A549 (cell line): ENCODE results near the gene SLC28A1. TPM values are rescaled to one million over a fixed set of nuclear protein-coding genes. Genes with fewer than 3 reads are reported as not detected.

Experiments used
- ATAC-seq, 2 experiments: fragments of 200-7000 bp in 1 of 2; fragments of >200 bp in 1 of 2; cut with Nextera tagmentation in 1 of 2; cut with Tn5 transposase in 1 of 2; 3 replicates each; pipeline versions ENCODE4 v1.8.0 to v1.9.1; 2018 to 2020; ENCODE audit warnings: mild to moderate bottlenecking in 1 of 2, moderate library complexity in 1 of 2
- CTCF ChIA-PET: fragments of 300-600 bp; sonication (Branson Sonifier 250); formaldehyde crosslinking; extraction: SDS; loops from one replicate; lab custom pipeline; 2021; ENCODE audit warnings: antibody characterized with exemption, inconsistent platforms; lab: Yijun Ruan, JAX
- POLR2A ChIA-PET: fragments of 350-600 bp; formaldehyde crosslinking; extraction: SDS; loops from one replicate; lab custom pipeline; 2021; ENCODE audit warnings: antibody characterized with exemption, inconsistent platforms; lab: Yijun Ruan, JAX
- DNase-seq, 2 experiments: peaks; one replicate each; pipeline versions ENCODE4 v3.0.0 to v3.0.0-alpha.2; 2011 to 2016; ENCODE audit warnings: low read depth in 1 of 2, low spot score in 1 of 2
- FAIRE-seq: peaks from 2 replicates; lab custom pipeline; 2011; peaks lifted over from hg19 to GRCh38; lab: Jason Lieb, UNC
- H3K27ac ChIP-seq, 2 experiments: fragments of >200 bp; sonication (Bioruptor Twin); formaldehyde crosslinking; 3 replicates each; pipeline ENCODE4 v1.5.1; 2016 to 2017
- H3K4me1 ChIP-seq: fragments of >200 bp; sonication (Bioruptor Twin); formaldehyde crosslinking; 3 replicates; pipeline ENCODE4 v1.6.1; 2016
- H3K4me2 ChIP-seq: fragments of >200 bp; sonication (Bioruptor Twin); formaldehyde crosslinking; 3 replicates; pipeline ENCODE4 v1.6.1; 2016
- H3K4me3 ChIP-seq: fragments of >200 bp; sonication (Bioruptor Twin); formaldehyde crosslinking; 3 replicates; pipeline ENCODE4 v1.5.1; 2016
- H3K9me3 ChIP-seq: fragments of >200 bp; sonication (Bioruptor Twin); formaldehyde crosslinking; 3 replicates; pipeline ENCODE4 v1.6.1; 2016
- BHLHE40 ChIP-seq: IDR thresholded peaks from 2 replicates; pipeline ENCODE4 v1.6.1; 2012; ENCODE audit warnings: low read depth, low read length, inconsistent platforms
- EHF ChIP-seq: fragments of 250-450 bp; sonication (Bioruptor Pico); IDR thresholded peaks from 2 replicates; pipeline ENCODE4 v1.5.0; 2020; ENCODE audit warnings: mild to moderate bottlenecking
- EHMT2 ChIP-seq: fragments of 200-600 bp; sonication (generic); IDR thresholded peaks from 2 replicates; pipeline ENCODE4 v1.6.1; 2016; ENCODE audit warnings: antibody characterized with exemption, low read depth, mild to moderate bottlenecking, moderate library complexity
- ESRRA ChIP-seq: fragments of 150-350 bp; IDR thresholded peaks from 2 replicates; pipeline ENCODE4 v1.6.1; 2014; ENCODE audit warnings: mild to moderate bottlenecking, low read length, borderline replicate concordance
- FOSL2 ChIP-seq, 2 experiments: fragments of 450-650 bp in 1 of 2; fragments of >200 bp in 1 of 2; sonication (Bioruptor Twin) in 1 of 2; formaldehyde crosslinking; IDR thresholded peaks; 2 replicates each; pipeline versions ENCODE4 v1.5.0 to v1.6.1; 2016 to 2020; ENCODE audit warnings: mild to moderate bottlenecking in 1 of 2, moderate library complexity in 1 of 2
- FOXS1 ChIP-seq: fragments of 250-450 bp; sonication (Bioruptor Pico); IDR thresholded peaks from 2 replicates; pipeline ENCODE4 v1.5.0; 2020; ENCODE audit warnings: mild to moderate bottlenecking, moderate library complexity
- HOXB13 ChIP-seq: fragments of 250-450 bp; sonication (Bioruptor Pico); IDR thresholded peaks from 2 replicates; pipeline ENCODE4 v1.5.0; 2020; ENCODE audit warnings: low read depth, mild to moderate bottlenecking, moderate library complexity
- JUN ChIP-seq, 2 experiments: fragments of >200 bp; sonication (Bioruptor Twin); formaldehyde crosslinking; IDR thresholded peaks; 2 replicates in 1 of 2; 3 replicates in 1 of 2; pipeline ENCODE4 v1.6.1; 2016 to 2017
- MAFK ChIP-seq: fragments of 450-650 bp; IDR thresholded peaks from 2 replicates; pipeline ENCODE4 v1.6.1; 2014; ENCODE audit not compliant: partially characterized antibody
- MAZ ChIP-seq: fragments of 150-350 bp; IDR thresholded peaks from 2 replicates; pipeline ENCODE4 v1.6.1; 2014; ENCODE audit warnings: antibody characterized with exemption, low read depth, low read length, borderline replicate concordance
- NFE2L2 ChIP-seq: fragments of 150-350 bp; conservative IDR thresholded peaks from 2 replicates; pipeline ENCODE4 v1.6.1; 2014; ENCODE audit warnings: low read length
- NR3C1 ChIP-seq: fragments of >200 bp; sonication (Bioruptor Twin); formaldehyde crosslinking; IDR thresholded peaks from 3 replicates; pipeline ENCODE4 v1.6.1; 2017
- PHF8 ChIP-seq: fragments of 200-600 bp; sonication (generic); IDR thresholded peaks from 2 replicates; pipeline ENCODE4 v1.6.1; 2016; ENCODE audit warnings: low read depth, mild to moderate bottlenecking, antibody characterized with exemption, moderate library complexity, borderline replicate concordance
- RAD21 ChIP-seq, 2 experiments: fragments of >200 bp in 1 of 2; sonication (Bioruptor Twin) in 1 of 2; formaldehyde crosslinking in 1 of 2; IDR thresholded peaks in 1 of 2; conservative IDR thresholded peaks in 1 of 2; 2 replicates in 1 of 2; 3 replicates in 1 of 2; pipeline ENCODE4 v1.6.1; 2012 to 2018; ENCODE audit warnings: inconsistent platforms in 1 of 2
- RNF2 ChIP-seq: fragments of 200-600 bp; sonication (generic); IDR thresholded peaks from 2 replicates; pipeline ENCODE4 v1.6.1; 2016; ENCODE audit warnings: low read depth, mild to moderate bottlenecking, antibody characterized with exemption, moderate library complexity, borderline replicate concordance
- SMC3 ChIP-seq: fragments of >200 bp; sonication (Bioruptor Twin); formaldehyde crosslinking; IDR thresholded peaks from 3 replicates; pipeline ENCODE4 v1.6.1; 2018; ENCODE audit warnings: inconsistent platforms
- TFCP2L1 ChIP-seq: fragments of 250-450 bp; sonication (Bioruptor Pico); IDR thresholded peaks from 2 replicates; pipeline ENCODE4 v1.5.0; 2021; ENCODE audit warnings: mild to moderate bottlenecking
- TP53 ChIP-seq: fragments of 250-450 bp; sonication (Bioruptor Pico); IDR thresholded peaks from 2 replicates; pipeline ENCODE4 v1.5.0; 2021; ENCODE audit warnings: mild to moderate bottlenecking, moderate library complexity
- whole genome bisulfite sequencing: methylation state at CpG from one replicate; pipeline ENCODE4 v1.1.6; 2017; ENCODE audit errors: missing lambda C conversion rate; 5-methylcytosine and 5-hydroxymethylcytosine counted together
- polyA plus RNA-seq, 4 experiments: library from polyadenylated mRNA; depleted of rRNA in 3 of 4; stranded (reverse); fragments of >200 nt; fragmentation: RNase III in 1 of 4; extraction: RNeasy Plus Mini Kit Qiagen cat#74134 plus additional on column Dnase treatment in 1 of 4; gene quantifications; 2 replicates in 3 of 4; 3 replicates in 1 of 4; pipeline ENCODE4 v1.2.3, GENCODE V29; 2011 to 2017
- TF ChIP-seq, protein P1 (sequence below): IDR thresholded peaks from 2 replicates; pipeline ENCODE4 v1.6.1; 2012; ENCODE audit warnings: low read depth, borderline replicate concordance
- TF ChIP-seq, protein P2 (sequence below): fragments of >200 bp; sonication (Bioruptor Twin); formaldehyde crosslinking; IDR thresholded peaks from 3 replicates; pipeline ENCODE4 v1.5.1; 2016
- TF ChIP-seq, protein P3 (sequence below): fragments of 250-450 bp; sonication (Bioruptor Pico); IDR thresholded peaks from 2 replicates; pipeline ENCODE4 v1.5.0; 2021; ENCODE audit warnings: mild to moderate bottlenecking, moderate library complexity, borderline replicate concordance
- TF ChIP-seq, protein P4 (sequence below): fragments of 150-350 bp; IDR thresholded peaks from 2 replicates; pipeline ENCODE4 v1.6.1; 2014; ENCODE audit warnings: low read depth, mild to moderate bottlenecking, low read length
- TF ChIP-seq, protein P5 (sequence below): IDR thresholded peaks from 2 replicates; pipeline ENCODE4 v1.6.1; 2012

Gene SLC28A1
- polyA plus RNA-seq, 2 of the 4 experiments (the other 2 are of a cell fraction): 0.06 to 0.13 TPM

DNA sequence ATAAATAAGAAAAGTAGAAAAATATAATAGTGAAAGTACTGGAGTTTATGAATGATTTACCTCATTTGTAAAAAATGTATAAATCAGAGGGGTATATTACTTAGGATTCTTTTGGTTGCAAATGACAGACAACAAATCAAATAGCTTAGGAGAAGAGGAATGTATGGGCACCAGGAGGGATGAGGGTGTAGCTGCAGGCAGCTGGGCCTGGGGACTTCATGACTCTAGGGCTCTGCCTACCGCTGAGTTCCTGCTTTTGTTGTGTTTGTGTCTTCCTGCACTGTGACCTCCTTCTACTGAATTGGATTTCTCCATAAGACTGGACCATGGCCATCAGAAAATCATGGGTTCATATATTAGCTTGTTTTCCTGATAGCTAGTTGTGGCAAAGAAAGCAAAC is 69.3 kb downstream of the SLC28A1 start:
- CTCF ChIA-PET: interaction anchor here (0.6 to 7.0 kb wide), 16 partner anchors 9 to 307 kb away, joined by 3 to 132 read pairs (median 4); no protein-coding TSS in a partner anchor
- ATAC-seq (no peak), DNase-seq (no peak), FAIRE-seq (no peak)
- no peak for TF ChIP-seq ESRRA
- no peak for TF ChIP-seq FOXS1 (CRISPR knock-in tag)
- Histone ChIP-seq H3K9me3 (0 out of 3 replicates have a peak, but pooled peaks cover 5% of the 10 kb centered on the region), H3K4me1 (peaks cover 15% of the 10 kb centered on the region), H3K27ac (peak overlapping the region in 1 of 2 experiments; percentile 55; a peak in 3 of 6 replicates), H3K4me3 (no peak overlapping the region), H3K4me2 (no peak overlapping the region)
- 97% methylated on average over 1 of the region's 1 CpG for WGBS
- POLR2A ChIA-PET: interaction anchor here (0.9 to 1.1 kb wide), 2 partner anchors 27 to 237 kb away, joined by 3 read pairs; no protein-coding TSS in a partner anchor

DNA sequence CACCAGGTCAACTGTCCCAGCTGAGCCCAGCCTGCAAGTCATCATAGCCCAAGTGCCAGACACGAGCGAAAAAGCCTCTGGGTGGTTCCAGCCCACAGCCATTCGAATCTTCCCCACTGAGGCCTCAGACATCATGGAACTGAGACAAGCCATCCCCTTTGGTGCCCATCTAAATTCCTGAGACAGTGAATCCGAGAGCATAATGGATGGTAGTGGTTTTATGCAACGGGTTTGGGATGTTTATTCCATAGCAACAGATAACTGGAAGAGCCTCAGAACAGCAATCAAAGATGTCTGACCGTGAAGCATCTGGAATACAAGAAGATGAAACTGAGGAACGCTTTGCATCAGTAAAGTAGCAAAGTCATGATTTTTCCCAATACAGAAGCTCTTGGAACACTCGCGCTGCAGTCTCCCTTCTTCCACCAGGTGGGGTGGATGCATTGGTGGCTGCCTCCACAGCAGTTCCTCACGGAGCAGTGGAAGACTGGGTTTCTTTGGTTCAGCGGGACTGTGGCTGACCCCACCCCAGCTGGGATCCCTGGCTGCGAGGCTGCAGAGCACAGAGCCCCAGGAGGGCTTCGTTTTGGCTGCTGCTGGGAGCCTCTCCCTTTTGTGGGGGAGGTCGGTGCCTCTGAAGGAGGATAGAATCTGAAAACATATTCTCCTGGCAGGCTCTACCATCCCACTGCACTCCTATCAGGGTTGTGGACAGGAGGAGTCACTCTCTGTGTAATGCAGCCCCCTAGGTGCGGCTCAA is 70.8 kb downstream of the SLC28A1 start:
- WGBS: 24% methylated on average over 15 of the region's 15 CpGs
- Histone ChIP-seq H3K27ac (peak overlapping the region; percentile 87 to 90), H3K4me2 (peak overlapping the region; percentile 87), H3K9me3 (0 out of 3 replicates have a peak, but pooled peaks cover 5% of the 10 kb centered on the region), H3K4me1 (peaks cover 13% of the 10 kb centered on the region)
- CTCF ChIA-PET: interaction anchor here (0.6 to 7.0 kb wide), 50 partner anchors 8 to 367 kb away, joined by 3 to 132 read pairs (median 4); partner anchors contain the start of gene PDE8A
- FAIRE-seq (peak; percentile 56), DNase-seq (peak; percentile 89 to 92)
- POLR2A ChIA-PET: interaction anchor here (0.5 to 1.2 kb wide), 6 partner anchors 25 to 320 kb away, joined by 3 to 7 read pairs (median 4); partner anchors contain the start of gene PDE8A
- TF ChIP-seq NFE2L2 (peak; percentile 64; the same call in 1 of the 2 replicates), EHF (CRISPR knock-in tag) (no peak), SMC3 (peak; percentile 97), EHMT2 (no peak), RNF2 (no peak), JUN (IDR thresholded peaks at IDR 0.05) (0 out of 5 replicates have a peak, but pooled peaks of 1 of the 2 experiments have one; percentile 24), TFCP2L1 (CRISPR knock-in tag) (no peak), FOSL2 (IDR thresholded peaks at IDR 0.05) (no peak), FOSL2 (CRISPR knock-in tag; IDR thresholded peaks at IDR 0.05) (0 out of 2 replicates have a peak, but pooled peaks have one; percentile 6), BHLHE40 (no peak), TP53 (peak; percentile 61; the same call in 1 of the 2 replicates), RAD21 (conservative IDR thresholded peaks at IDR 0.05 in 1 of 2, IDR thresholded peaks at IDR 0.05 in 1 of 2) (peak; percentile 95), NR3C1 (no peak), MAZ (no peak), MAFK (peak; percentile 96), PHF8 (no peak), HOXB13 (CRISPR knock-in tag) (peak; percentile 46; the same call in 1 of the 2 replicates)
- TF ChIP-seq, protein P1, sequence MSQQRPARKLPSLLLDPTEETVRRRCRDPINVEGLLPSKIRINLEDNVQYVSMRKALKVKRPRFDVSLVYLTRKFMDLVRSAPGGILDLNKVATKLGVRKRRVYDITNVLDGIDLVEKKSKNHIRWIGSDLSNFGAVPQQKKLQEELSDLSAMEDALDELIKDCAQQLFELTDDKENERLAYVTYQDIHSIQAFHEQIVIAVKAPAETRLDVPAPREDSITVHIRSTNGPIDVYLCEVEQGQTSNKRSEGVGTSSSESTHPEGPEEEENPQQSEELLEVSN: 0 out of 2 replicates have a peak, but pooled peaks have one; percentile 40
- TF ChIP-seq, protein P2, sequence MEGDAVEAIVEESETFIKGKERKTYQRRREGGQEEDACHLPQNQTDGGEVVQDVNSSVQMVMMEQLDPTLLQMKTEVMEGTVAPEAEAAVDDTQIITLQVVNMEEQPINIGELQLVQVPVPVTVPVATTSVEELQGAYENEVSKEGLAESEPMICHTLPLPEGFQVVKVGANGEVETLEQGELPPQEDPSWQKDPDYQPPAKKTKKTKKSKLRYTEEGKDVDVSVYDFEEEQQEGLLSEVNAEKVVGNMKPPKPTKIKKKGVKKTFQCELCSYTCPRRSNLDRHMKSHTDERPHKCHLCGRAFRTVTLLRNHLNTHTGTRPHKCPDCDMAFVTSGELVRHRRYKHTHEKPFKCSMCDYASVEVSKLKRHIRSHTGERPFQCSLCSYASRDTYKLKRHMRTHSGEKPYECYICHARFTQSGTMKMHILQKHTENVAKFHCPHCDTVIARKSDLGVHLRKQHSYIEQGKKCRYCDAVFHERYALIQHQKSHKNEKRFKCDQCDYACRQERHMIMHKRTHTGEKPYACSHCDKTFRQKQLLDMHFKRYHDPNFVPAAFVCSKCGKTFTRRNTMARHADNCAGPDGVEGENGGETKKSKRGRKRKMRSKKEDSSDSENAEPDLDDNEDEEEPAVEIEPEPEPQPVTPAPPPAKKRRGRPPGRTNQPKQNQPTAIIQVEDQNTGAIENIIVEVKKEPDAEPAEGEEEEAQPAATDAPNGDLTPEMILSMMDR: peak; percentile 90
- TF ChIP-seq, protein P3, sequence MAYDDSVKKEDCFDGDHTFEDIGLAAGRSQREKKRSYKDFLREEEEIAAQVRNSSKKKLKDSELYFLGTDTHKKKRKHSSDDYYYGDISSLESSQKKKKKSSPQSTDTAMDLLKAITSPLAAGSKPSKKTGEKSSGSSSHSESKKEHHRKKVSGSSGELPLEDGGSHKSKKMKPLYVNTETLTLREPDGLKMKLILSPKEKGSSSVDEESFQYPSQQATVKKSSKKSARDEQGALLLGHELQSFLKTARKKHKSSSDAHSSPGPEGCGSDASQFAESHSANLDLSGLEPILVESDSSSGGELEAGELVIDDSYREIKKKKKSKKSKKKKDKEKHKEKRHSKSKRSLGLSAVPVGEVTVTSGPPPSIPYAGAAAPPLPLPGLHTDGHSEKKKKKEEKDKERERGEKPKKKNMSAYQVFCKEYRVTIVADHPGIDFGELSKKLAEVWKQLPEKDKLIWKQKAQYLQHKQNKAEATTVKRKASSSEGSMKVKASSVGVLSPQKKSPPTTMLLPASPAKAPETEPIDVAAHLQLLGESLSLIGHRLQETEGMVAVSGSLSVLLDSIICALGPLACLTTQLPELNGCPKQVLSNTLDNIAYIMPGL (CRISPR knock-in tag): 0 out of 2 replicates have a peak, but pooled peaks have one; percentile 33
- TF ChIP-seq, protein P4, sequence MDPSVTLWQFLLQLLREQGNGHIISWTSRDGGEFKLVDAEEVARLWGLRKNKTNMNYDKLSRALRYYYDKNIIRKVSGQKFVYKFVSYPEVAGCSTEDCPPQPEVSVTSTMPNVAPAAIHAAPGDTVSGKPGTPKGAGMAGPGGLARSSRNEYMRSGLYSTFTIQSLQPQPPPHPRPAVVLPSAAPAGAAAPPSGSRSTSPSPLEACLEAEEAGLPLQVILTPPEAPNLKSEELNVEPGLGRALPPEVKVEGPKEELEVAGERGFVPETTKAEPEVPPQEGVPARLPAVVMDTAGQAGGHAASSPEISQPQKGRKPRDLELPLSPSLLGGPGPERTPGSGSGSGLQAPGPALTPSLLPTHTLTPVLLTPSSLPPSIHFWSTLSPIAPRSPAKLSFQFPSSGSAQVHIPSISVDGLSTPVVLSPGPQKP: no peak
- TF ChIP-seq, protein P5, sequence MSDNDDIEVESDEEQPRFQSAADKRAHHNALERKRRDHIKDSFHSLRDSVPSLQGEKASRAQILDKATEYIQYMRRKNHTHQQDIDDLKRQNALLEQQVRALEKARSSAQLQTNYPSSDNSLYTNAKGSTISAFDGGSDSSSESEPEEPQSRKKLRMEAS: peak; percentile 58
- TF ChIP-seq, all 56 proteins: peak for 12
- H3K4me3 ChIP-seq: peak overlapping the region; percentile 34
- ATAC-seq: peak; percentile 99
